MM.1S (cell line): ENCODE measurements around the gene PLCH2.

ENCODE experiments used
- DNase-seq: peaks from one replicate; pipeline ENCODE4 v3.0.0-alpha.2; 2015
- H2AFZ ChIP-seq: fragments of 300-600 bp; sonication (generic); 2 replicates; pipeline ENCODE4 v1.6.0; 2016; ENCODE audit warnings: antibody characterized with exemption, low read length
- H3F3A ChIP-seq: fragments of 300-600 bp; sonication (generic); 2 replicates; pipeline ENCODE4 v1.6.1; 2016; ENCODE audit warnings: mild to moderate bottlenecking, antibody characterized with exemption, low read length, moderate library complexity, mixed read lengths; ENCODE audit not compliant: insufficient read depth
- H3K27ac ChIP-seq: fragments of 300-600 bp; sonication (generic); 2 replicates; pipeline ENCODE4 v1.5.1; 2016; ENCODE audit warnings: mild to moderate bottlenecking, low read length
- H3K27me3 ChIP-seq: fragments of 300-600 bp; sonication (generic); replicated peaks from 2 replicates; pipeline ENCODE4 v1.6.0; 2016; ENCODE audit warnings: low read length; ENCODE audit not compliant: insufficient read depth
- H3K36me3 ChIP-seq: fragments of 300-600 bp; sonication (generic); replicated peaks from 2 replicates; pipeline ENCODE4 v1.6.1; 2016; ENCODE audit warnings: mild to moderate bottlenecking, low read length, mixed read lengths; ENCODE audit not compliant: insufficient read depth
- H3K4me1 ChIP-seq: fragments of 300-600 bp; sonication (generic); 2 replicates; pipeline ENCODE4 v1.6.1; 2016; ENCODE audit warnings: low read length, mixed read lengths
- H3K4me2 ChIP-seq: fragments of 300-600 bp; sonication (generic); 2 replicates; pipeline ENCODE4 v1.6.0; 2016; ENCODE audit warnings: low read depth, low read length
- H3K4me3 ChIP-seq: fragments of 300-600 bp; sonication (generic); 2 replicates; pipeline ENCODE4 v1.5.1; 2016; ENCODE audit warnings: low read length, mixed read lengths
- H3K79me2 ChIP-seq: fragments of 300-600 bp; sonication (generic); 2 replicates; pipeline ENCODE4 v1.6.1; 2016; ENCODE audit warnings: mixed run types, low read length, mixed read lengths
- H3K9ac ChIP-seq: fragments of 300-600 bp; sonication (generic); 2 replicates; pipeline ENCODE4 v1.6.1; 2016; ENCODE audit warnings: low read length, mixed read lengths
- H3K9me2 ChIP-seq: fragments of 300-600 bp; sonication (generic); replicated peaks from 2 replicates; pipeline ENCODE4 v1.6.1; 2016; ENCODE audit warnings: mild to moderate bottlenecking, low read length, mixed read lengths; ENCODE audit not compliant: insufficient read depth
- H3K9me3 ChIP-seq: fragments of 300-600 bp; sonication (generic); replicated peaks from 2 replicates; pipeline ENCODE4 v1.6.1; 2016; ENCODE audit warnings: mild to moderate bottlenecking, low read length, mixed read lengths; ENCODE audit not compliant: insufficient read depth
- H4K20me1 ChIP-seq: fragments of 300-600 bp; sonication (generic); 2 replicates; pipeline ENCODE4 v1.6.1; 2016; ENCODE audit warnings: mild to moderate bottlenecking, low read length, moderate library complexity, mixed read lengths; ENCODE audit not compliant: insufficient read depth
- CTCF ChIP-seq: fragments of 300-600 bp; sonication (generic); IDR thresholded peaks from 2 replicates; pipeline ENCODE4 v1.5.1; 2016; ENCODE audit warnings: antibody characterized with exemption, low read length, mixed read lengths
- EZH2 ChIP-seq: fragments of 300-600 bp; sonication (generic); optimal IDR thresholded peaks from 2 replicates; pipeline ENCODE3; 2017; ENCODE audit warnings: low read depth, mild to moderate bottlenecking, antibody characterized with exemption, low read length, mixed read lengths
- EZH2phosphoT487 ChIP-seq: fragments of 300-600 bp; sonication (generic); IDR thresholded peaks from 2 replicates; pipeline ENCODE4 v1.6.1; 2018; ENCODE audit warnings: antibody characterized with exemption, low read length

The PLCH2 gene

GRCh38 chr1:2470290-2471158, 5.6 kb upstream of the PLCH2 start:
- Histone ChIP-seq H3F3A (no peaks in the 10 kb centered on the region), H4K20me1 (no peaks in the 10 kb centered on the region), H3K79me2 (no peaks in the 10 kb centered on the region), H3K4me2 (no peak overlapping the region), H3K9ac (no peak overlapping the region), H3K4me3 (no peak overlapping the region), H3K9me3 (no peaks in the 10 kb centered on the region), H3K9me2 (no peaks in the 10 kb centered on the region), H3K27ac (no peak overlapping the region), H2AFZ (no peak overlapping the region), H3K4me1 (no peaks in the 10 kb centered on the region), H3K36me3 (no peaks in the 10 kb centered on the region), H3K27me3 (peaks cover 89% of the 10 kb centered on the region)
- no peak for DNase-seq
- TF ChIP-seq CTCF (no peak), EZH2phosphoT487 (no peak), EZH2 (no peak)

GRCh38 chr1:2471159-2471471, 5.0 kb upstream of the PLCH2 start:
- Histone ChIP-seq H3K4me2 (no peak overlapping the region), H4K20me1 (no peaks in the 10 kb centered on the region), H3K27me3 (peaks cover 89% of the 10 kb centered on the region), H3K27ac (no peak overlapping the region), H3K79me2 (no peaks in the 10 kb centered on the region), H3K36me3 (no peaks in the 10 kb centered on the region), H3K4me3 (no peak overlapping the region), H3K4me1 (no peaks in the 10 kb centered on the region), H3K9me3 (no peaks in the 10 kb centered on the region), H3F3A (no peaks in the 10 kb centered on the region), H3K9me2 (no peaks in the 10 kb centered on the region), H3K9ac (no peak overlapping the region), H2AFZ (no peak overlapping the region)
- no peak for DNase-seq
- TF ChIP-seq EZH2 (no peak), CTCF (no peak), EZH2phosphoT487 (no peak)

- Histone ChIP-seq H3K4me1 (no peaks in the 10 kb centered on the region), H2AFZ (no peak overlapping the region), H3K27me3 (peaks cover 89% of the 10 kb centered on the region), H3K4me3 (no peak overlapping the region), H4K20me1 (no peaks in the 10 kb centered on the region), H3K9me2 (no peaks in the 10 kb centered on the region), H3K9me3 (no peaks in the 10 kb centered on the region), H3K4me2 (no peak overlapping the region), H3K9ac (no peak overlapping the region), H3F3A (no peaks in the 10 kb centered on the region), H3K36me3 (no peaks in the 10 kb centered on the region), H3K79me2 (no peaks in the 10 kb centered on the region), H3K27ac (no peak overlapping the region)
- DNase-seq, result no peak
- TF ChIP-seq CTCF, result no peak
- TF ChIP-seq EZH2, result no peak
- no peak for TF ChIP-seq EZH2phosphoT487
These were observed 4.5 kb upstream of the PLCH2 start for GRCh38 chr1:2471587-2472001.
